A204.1 (cell line): ENCODE results near the gene PPARG.
"Not testable (repeated sequence)": the region's sequence is repeated elsewhere in the genome, so short reads cannot be mapped to it uniquely, and the experiment has no call there.

Experiments
- FAIRE-seq: peaks from 2 replicates; lab custom pipeline; 2012; peaks lifted over from hg19 to GRCh38; lab: Jason Lieb, UNC

Gene PPARG

GRCh38 chr3:12288182-12289129 is at the start of gene PPARG:
Gene PPARG (plus strand): TSS chr3:12289070. CDS start chr3:12379712, 90,642 bp downstream.
- no peak for FAIRE-seq

DNA sequence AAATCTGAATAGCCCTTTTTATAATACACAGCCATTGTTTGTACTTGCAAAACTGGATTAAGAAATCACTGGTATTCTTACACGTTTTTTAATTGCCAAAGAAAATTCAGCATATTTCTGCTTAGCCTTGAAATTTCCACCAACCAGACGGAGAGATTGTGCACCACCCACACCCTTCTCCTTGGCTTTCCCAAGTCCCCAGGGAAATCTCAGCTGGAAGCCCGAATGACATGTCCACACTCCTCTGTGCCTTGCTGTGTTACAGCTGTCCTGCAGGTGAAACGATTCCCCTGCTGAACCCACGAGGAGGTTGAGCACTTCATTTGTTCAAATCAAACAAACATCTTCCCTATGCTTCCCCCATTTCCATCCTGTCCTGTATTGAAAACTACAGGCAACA is 49.6 kb upstream of the PPARG start:
- FAIRE-seq = no peak

GRCh38 chr3:12242772-12243171 is 46.1 kb upstream of the PPARG start:
- no peak for FAIRE-seq

DNA sequence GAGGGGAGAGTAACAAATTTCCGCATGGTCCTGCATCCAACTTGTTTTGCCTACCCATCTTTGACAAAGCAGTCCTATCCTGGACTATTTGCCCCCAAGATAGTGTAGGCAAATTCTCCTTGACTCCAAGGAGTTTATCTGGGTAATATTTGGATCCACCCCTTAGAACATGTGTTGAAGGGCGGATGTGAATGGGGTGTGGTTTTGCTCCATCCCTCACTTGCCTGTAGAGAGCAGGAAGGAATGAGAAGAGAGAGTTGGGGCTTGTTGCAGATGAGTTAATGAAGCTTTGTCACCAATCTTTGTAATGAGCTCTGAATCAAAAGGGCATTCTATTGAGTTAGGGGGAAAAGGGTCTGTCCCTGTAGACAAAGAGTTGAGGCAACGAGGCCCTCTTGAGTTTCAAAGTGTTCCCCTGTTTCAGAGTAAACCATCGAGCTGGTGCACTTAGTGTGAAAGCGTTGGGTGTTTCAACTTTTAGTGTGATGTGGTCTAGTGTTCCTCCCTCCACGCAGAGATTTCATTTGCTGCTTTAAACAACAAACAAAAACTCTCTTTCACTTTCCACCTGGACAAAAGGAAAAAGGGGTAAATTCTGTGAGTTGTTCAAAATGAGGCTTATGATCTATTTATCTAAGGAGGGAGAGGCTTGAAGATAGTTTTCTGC is 42.2 kb upstream of the PPARG start:
- no peak for FAIRE-seq

DNA sequence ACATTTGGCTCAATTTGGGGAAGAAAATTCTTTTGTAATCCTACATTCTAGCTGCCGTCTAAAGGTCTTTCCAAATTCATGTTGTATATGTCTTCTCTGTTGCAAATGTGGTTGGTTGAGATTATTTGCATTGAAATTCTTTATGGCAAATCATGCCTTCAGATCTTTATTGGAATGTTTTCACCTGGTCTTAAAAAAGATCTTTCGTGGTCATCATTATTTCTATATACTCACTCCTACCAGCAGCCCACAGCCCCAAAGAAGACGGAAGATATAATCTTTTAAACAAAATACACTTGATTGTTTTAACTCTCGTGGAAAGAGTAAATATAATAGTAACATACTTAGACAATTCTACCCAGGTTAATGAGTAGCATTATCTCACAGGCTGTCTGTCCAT is 41.5 kb upstream of the PPARG start:
- FAIRE-seq = no peak

GRCh38 chr3:12249519-12249918 is 39.4 kb upstream of the PPARG start:
- FAIRE-seq = no peak

DNA sequence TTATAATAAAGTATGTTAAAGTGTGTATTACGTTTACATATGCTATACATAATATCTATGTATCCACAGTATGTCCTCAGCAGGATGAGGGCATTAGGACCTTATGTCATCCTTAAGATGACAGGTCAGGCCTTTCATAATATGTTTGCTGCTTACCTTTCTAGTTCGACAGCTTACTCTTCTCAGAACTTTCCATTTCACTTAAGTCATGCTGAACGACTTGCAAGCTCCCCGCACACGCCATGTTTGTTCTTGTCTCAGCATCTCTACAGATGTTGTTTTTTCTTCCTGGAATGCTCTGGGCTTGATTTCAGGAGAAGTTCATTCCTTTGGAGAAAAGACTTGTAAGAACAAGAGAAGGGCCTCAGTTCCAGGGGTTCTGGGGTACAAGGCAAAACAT is 36.0 kb upstream of the PPARG start:
- FAIRE-seq = no peak

- no peak for FAIRE-seq
These were observed 35.1 kb upstream of the PPARG start for GRCh38 chr3:12253516-12254343.

DNA sequence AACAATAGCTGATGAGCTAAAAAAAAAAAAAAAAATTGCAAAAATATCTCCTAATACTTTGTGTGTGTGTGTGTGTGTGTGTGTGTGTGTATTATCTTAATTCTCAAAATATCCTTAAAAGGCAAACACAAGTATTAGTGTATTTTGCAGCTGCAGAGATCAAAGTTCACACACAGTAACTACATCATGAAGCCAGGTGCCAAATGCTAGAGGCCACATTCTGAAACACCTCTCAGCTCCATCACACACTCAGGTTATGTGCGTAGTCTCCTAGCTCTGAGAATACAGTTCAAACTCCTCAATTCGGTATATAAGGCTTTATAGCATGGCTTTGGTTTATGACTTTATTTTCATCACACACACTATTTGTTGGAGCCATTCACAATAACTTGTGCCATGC is 33.5 kb upstream of the PPARG start:
- no peak for FAIRE-seq

DNA sequence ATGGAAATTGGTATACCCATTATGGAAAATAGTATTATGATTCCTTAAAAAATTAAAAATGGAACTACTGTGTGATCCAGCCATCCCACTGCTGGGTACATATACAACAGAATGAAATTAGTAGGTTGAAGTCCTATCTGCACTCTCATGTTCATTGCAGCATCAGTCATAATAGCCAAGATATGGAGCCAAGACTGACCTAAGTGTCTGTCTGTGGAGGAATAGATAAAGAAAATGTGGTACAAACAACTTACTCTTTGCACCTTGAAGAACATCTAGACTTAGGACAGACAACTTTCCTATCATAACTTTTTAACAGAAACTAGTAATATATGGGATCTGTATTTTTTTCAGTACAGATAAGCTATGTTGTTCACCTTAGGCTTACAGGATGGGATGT is 30.0 kb upstream of the PPARG start:
- no peak for FAIRE-seq

GRCh38 chr3:12262173-12262572 is 26.7 kb upstream of the PPARG start:
- not testable (repeated sequence) for FAIRE-seq

DNA sequence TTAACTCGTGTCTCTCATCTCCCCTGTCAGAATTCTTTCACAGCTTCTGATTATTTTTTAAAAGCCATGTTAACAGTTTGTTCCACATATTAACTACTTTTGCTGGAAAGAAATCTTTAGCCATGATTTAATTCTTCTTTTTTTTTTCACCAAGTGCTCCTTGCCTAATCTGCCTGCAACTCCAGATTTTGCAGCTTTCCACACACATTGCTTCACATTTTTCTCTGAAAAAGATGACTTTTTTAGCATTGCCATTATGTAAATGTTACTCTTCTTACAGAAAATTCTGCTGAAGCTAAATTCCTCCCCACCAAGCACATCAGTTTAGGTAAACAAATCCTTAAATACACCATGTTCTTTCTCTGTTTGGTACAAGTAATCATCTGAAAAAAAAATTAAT is 23.4 kb upstream of the PPARG start:
- no peak for FAIRE-seq

GRCh38 chr3:12266038-12266437 is 22.8 kb upstream of the PPARG start:
- no peak for FAIRE-seq

DNA sequence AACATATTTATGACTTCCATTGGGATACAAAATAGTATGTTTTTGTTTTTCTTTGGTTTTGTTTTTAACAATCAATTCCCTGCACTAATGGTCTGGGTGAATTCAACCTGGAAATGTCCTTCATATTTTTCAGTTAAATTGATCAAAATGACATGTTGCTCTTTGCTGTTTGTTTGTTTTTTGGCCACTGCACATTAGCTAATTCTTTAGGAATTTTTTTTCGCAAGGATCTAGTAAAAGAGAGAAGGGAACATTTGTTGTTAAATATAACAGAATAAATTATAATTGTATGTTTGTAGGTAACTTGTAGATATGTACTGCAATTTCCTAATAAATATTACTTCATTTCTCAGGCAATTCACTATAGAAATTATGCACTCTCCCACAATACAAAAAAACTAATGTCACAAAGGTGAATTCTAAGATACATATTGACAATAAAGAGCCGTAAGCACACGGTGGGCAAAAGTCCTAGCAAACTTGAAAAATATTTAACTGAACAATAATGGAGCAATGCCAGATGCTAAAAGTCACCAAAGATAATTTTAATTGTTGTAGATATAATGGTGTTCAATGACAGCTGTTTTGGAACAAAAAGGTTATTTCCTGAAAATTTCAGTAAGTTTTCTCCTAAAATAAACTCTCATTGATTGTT is 21.4 kb upstream of the PPARG start:
- FAIRE-seq = no peak

DNA sequence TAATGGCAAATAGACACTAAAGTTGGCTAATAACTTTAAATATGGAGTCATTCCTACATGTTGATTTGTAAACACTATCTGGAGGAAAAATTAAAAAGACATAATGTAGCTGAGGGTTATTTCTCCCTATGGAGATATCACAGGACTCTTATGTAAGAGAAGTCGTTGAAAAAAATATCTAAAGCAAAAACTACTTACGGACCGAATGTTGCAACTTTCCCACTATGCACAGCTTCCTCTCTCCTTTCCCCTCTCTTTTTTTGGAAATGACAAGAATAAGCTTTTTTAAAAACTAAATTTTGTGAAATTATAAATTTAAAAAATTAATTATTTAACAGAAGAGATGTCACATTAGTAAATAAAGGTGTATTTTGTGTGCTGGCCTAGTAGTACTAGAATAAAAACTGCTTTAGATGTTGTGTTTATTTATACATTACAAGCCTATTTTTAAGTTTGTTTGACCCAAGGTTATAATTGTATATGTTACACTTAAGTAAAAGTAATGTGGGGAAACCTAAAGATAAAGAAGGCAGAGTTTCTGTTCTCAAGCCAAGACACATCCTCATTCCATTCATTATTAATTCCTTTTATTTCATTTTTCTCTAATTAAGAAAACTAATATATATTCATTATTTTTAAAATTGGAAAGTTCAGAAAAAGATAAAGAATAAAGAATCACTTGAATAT is 20.7 kb upstream of the PPARG start:
- no peak for FAIRE-seq

DNA sequence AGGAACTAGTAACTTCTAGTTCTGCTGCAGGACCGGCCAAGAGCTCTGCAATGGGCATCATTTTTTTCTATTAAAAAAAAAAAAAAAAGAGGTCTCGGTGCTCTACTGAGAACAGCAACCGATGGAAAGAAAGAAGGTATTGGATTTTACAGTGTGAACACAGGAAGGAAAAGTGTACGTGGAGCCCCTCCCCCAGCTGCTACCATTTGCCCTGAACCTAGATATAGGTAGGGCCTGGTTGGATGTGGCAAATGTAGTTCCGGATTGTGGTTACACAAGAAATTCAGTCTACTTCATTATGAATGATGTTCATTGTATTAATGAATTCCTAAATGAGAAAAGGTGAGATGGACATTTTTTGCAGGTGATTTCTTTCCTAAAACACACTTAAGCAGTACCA is 17.9 kb upstream of the PPARG start:
- FAIRE-seq = no peak

GRCh38 chr3:12273045-12273695 is 15.7 kb upstream of the PPARG start:
- no peak for FAIRE-seq

DNA sequence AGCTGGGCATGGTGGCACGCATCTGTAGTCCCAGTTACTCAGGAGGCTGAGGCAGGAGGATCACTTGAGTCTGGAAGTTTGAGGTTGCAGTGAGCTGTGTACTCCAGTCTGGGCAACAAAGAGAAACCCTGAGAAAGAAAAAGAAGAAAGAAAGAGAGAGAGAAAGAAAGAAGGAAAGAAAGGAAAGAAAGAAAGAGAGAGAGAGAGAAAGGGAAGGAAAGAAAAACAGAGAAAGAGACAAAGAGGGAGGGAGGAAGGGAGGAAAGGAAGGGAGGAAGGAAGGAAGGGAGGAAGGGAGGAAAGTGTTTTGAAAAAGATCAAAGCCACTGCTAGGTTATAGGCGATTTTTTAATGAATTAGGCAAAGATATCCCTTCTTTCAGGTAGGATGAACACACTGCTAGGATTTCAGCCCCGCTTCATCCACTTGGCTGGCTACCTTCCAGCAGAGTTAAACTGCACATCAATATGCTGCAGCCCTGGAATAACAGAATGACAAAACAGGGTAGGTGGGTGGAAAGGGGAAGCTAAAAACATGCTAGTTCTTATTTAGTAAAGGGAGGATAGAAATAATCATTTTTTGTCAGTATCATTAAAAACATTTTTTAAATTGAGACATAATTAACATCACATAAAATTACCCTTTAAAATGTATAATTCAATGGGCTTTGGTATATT is 12.8 kb upstream of the PPARG start:
- FAIRE-seq = no peak

GRCh38 chr3:12276827-12277226 is 12.0 kb upstream of the PPARG start:
- FAIRE-seq = not testable (repeated sequence)

- no peak for FAIRE-seq
These were observed 10.3 kb upstream of the PPARG start for GRCh38 chr3:12278566-12278965.
